Peyer's patch (tissue), 4 donors: ENCODE measurements around the gene IL1RAPL1. TPM values are rescaled to one million over a fixed set of nuclear protein-coding genes. Genes with fewer than 3 reads are reported as not detected.

Experiments used
- DNase-seq, 3 donors: peaks; one replicate each; pipeline ENCODE4 v3.0.0-alpha.2; 2017 to 2019
- H3K27ac ChIP-seq, 4 donors: fragments of 200-600 bp; sonication (generic); one replicate each; pipeline ENCODE4 v1.5.1; 2016 to 2019
- H3K27me3 ChIP-seq, 2 donors: fragments of 200-600 bp; sonication (generic); one replicate each; pipeline ENCODE4 v1.5.1; 2019
- H3K36me3 ChIP-seq, 3 donors: fragments of 200-600 bp; sonication (generic); one replicate each; pipeline ENCODE4 v1.5.1; 2016 to 2019
- H3K4me1 ChIP-seq, 4 donors: fragments of 200-600 bp; sonication (generic); one replicate each; pipeline ENCODE4 v1.5.1; 2016 to 2019
- H3K4me3 ChIP-seq, 4 donors: fragments of 200-600 bp; sonication (generic); 1 replicate in 3 of 4; 2 replicates in 1 of 4; pipeline ENCODE4 v1.5.1; 2016 to 2019; ENCODE audit warnings: mild to moderate bottlenecking in 1 of 4
- H3K9me3 ChIP-seq, 4 donors: fragments of 200-600 bp; sonication (generic); one replicate each; pipeline ENCODE4 v1.5.1; 2016 to 2019; ENCODE audit warnings: mild to moderate bottlenecking in 1 of 4
- CTCF ChIP-seq, 6 experiments: fragments of 450-650 bp in 4 of 6; fragments of 200-600 bp in 2 of 6; sonication (generic) in 1 of 6; IDR thresholded peaks; one replicate each; pipeline ENCODE4 v1.5.1; 2017 to 2019; ENCODE audit warnings: antibody characterized with exemption in 6 of 6, mild to moderate bottlenecking in 3 of 6, moderate library complexity in 1 of 6
- POLR2A ChIP-seq, 2 donors: fragments of 450-650 bp; IDR thresholded peaks; one replicate each; pipeline ENCODE4 v1.5.1; 2017; ENCODE audit warnings: antibody characterized with exemption in 2 of 2, mild to moderate bottlenecking in 2 of 2, moderate library complexity in 2 of 2
- total RNA-seq, 4 donors: library from RNA; depleted of rRNA; stranded (reverse); fragments of >200 nt; gene quantifications; one replicate each; pipeline ENCODE4 v1.1.0, GENCODE V29; 2016

The IL1RAPL1 gene
- total RNA-seq, 4 donors from 2014 or later = not detected

DNA sequence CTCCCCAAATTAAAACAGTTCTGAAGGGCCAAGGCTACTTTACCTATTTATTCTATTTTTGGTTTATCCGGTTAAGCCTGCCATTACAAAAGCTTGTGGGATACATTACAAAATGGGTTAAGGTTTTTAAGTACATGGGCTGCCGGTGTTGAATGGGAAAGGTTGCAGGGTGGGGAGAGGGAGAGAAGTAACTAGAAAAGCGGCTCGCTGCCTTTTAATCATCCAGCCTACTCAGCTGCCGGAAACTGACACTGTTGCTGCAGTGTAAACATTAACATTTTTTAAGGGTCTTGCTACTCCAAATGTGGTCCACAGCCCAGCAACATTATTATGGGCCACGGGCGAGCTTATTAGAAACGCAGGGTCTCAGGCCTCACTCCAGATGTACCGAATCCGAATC lies 1.5 kb upstream of the IL1RAPL1 start:
- TF ChIP-seq POLR2A (IDR thresholded peaks at IDR 0.05) (no peak), CTCF (IDR thresholded peaks at IDR 0.05) (no peak)
- H3K27ac ChIP-seq = peak overlapping the region in 1 of 4 donors; percentile 26
- H3K27me3 ChIP-seq = no peaks in the 10 kb centered on the region
- DNase-seq = no peak
- no peaks in the 10 kb centered on the region for H3K9me3 ChIP-seq
- no peaks in the 10 kb centered on the region for H3K36me3 ChIP-seq
- H3K4me3 ChIP-seq = peak overlapping the region in 1 of 4 donors; percentile 34
- H3K4me1 ChIP-seq = no peaks in the 10 kb centered on the region

GRCh38 chrX:28586286-28586685 lies 960 bp upstream of the IL1RAPL1 start:
- no peak for TF ChIP-seq POLR2A (IDR thresholded peaks at IDR 0.05)
- TF ChIP-seq CTCF (IDR thresholded peaks at IDR 0.05) = no peak
- no peaks in the 10 kb centered on the region for H3K9me3 ChIP-seq
- H3K27ac ChIP-seq = peak overlapping the region in 1 of 4 donors; percentile 26
- H3K36me3 ChIP-seq = no peaks in the 10 kb centered on the region
- peak overlapping the region in 2 of 4 donors; percentile 27 to 34 for H3K4me3 ChIP-seq
- no peaks in the 10 kb centered on the region for H3K27me3 ChIP-seq
- DNase-seq = no peak
- H3K4me1 ChIP-seq = no peaks in the 10 kb centered on the region

DNA sequence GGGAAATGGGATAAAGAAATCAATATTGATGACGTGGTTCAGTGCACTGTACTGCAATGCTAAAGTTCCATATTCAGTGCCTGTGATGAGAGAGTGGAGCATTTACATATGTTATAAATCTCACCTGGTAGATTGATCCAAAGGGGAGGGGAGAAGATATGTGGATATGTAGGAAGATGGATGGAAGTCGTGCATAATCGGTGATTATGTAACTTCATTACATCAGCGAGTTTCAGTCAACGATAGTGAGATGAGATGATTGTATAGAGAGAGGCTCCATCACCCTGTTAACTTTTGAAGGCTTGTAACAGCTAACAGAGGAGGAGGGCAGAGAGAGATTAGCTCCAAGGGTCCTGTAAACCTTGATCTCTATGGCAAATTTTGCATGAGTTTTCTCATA lies 1.8 kb downstream of the IL1RAPL1 start:
- Histone ChIP-seq H3K9me3 (no peaks in the 10 kb centered on the region), H3K4me3 (no peak overlapping the region), H3K27me3 (no peaks in the 10 kb centered on the region), H3K4me1 (no peaks in the 10 kb centered on the region), H3K27ac (no peak overlapping the region), H3K36me3 (no peaks in the 10 kb centered on the region)
- no peak for DNase-seq
- TF ChIP-seq CTCF (IDR thresholded peaks at IDR 0.05) (no peak), POLR2A (IDR thresholded peaks at IDR 0.05) (no peak)

DNA sequence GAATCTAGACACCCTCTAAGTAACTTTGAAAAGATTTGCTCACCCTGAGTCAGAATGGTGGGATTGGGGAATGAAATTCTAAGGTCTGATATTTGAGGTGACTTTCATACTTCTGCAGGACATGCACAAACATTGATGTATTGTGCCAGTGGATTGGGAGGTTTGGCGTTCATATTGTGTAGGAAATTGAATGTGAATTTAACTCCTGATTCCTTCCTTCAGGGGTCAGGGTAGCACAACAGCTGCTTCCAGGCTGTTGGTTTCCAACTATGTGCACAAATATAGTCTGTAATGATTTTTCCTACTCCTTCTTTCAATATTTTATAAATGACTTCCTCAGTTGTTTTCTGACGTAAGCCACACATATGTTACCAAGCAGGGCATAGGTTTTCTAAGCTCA lies 3.1 kb downstream of the IL1RAPL1 start:
- no peaks in the 10 kb centered on the region for H3K36me3 ChIP-seq
- H3K4me3 ChIP-seq = no peak overlapping the region
- no peak for DNase-seq
- TF ChIP-seq CTCF (IDR thresholded peaks at IDR 0.05) (no peak), POLR2A (IDR thresholded peaks at IDR 0.05) (no peak)
- H3K9me3 ChIP-seq = no peaks in the 10 kb centered on the region
- no peaks in the 10 kb centered on the region for H3K27me3 ChIP-seq
- H3K4me1 ChIP-seq = no peaks in the 10 kb centered on the region
- H3K27ac ChIP-seq = no peak overlapping the region

GRCh38 chrX:28591542-28591941 lies 4.3 kb downstream of the IL1RAPL1 start:
- no peak for DNase-seq
- Histone ChIP-seq H3K36me3 (no peaks in the 10 kb centered on the region), H3K4me1 (no peaks in the 10 kb centered on the region), H3K27me3 (no peaks in the 10 kb centered on the region), H3K9me3 (no peaks in the 10 kb centered on the region), H3K27ac (no peak overlapping the region), H3K4me3 (no peak overlapping the region)
- TF ChIP-seq CTCF (IDR thresholded peaks at IDR 0.05) = no peak
- TF ChIP-seq POLR2A (IDR thresholded peaks at IDR 0.05) = no peak

GRCh38 chrX:28595346-28595745 lies 8.1 kb downstream of the IL1RAPL1 start:
- no peaks in the 10 kb centered on the region for H3K9me3 ChIP-seq
- no peaks in the 10 kb centered on the region for H3K27me3 ChIP-seq
- no peak for TF ChIP-seq POLR2A (IDR thresholded peaks at IDR 0.05)
- no peak for TF ChIP-seq CTCF (IDR thresholded peaks at IDR 0.05)
- H3K27ac ChIP-seq = no peak overlapping the region
- H3K36me3 ChIP-seq = no peaks in the 10 kb centered on the region
- no peak overlapping the region for H3K4me3 ChIP-seq
- no peak for DNase-seq
- H3K4me1 ChIP-seq = no peaks in the 10 kb centered on the region
